Measurements from ENCODE around the gene YWHAH.

YWHAH gene

DNA sequence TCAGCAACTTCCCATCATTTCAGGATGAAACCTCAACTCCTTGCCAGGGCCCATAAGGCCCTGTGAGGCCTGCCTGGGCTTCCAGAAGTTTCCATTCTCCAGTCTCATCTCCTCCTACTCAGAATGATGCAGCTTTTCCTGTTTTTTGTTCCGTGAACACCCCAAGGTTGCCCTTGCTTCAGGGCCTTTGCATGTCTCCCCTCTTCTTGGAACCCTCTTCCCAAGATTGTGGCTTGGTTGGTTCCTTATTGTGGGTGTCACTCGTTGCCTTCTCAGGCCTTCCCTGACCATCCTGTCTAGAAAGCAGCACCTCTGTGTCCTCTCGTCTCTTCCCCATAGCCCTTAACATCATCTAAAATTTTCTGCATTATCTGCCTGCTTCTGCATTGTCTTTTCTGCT is 23.2 kb upstream of the YWHAH start:
- TF ChIP-seq, protein P1, sequence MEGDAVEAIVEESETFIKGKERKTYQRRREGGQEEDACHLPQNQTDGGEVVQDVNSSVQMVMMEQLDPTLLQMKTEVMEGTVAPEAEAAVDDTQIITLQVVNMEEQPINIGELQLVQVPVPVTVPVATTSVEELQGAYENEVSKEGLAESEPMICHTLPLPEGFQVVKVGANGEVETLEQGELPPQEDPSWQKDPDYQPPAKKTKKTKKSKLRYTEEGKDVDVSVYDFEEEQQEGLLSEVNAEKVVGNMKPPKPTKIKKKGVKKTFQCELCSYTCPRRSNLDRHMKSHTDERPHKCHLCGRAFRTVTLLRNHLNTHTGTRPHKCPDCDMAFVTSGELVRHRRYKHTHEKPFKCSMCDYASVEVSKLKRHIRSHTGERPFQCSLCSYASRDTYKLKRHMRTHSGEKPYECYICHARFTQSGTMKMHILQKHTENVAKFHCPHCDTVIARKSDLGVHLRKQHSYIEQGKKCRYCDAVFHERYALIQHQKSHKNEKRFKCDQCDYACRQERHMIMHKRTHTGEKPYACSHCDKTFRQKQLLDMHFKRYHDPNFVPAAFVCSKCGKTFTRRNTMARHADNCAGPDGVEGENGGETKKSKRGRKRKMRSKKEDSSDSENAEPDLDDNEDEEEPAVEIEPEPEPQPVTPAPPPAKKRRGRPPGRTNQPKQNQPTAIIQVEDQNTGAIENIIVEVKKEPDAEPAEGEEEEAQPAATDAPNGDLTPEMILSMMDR (IDR thresholded peaks at IDR 0.05; ENCODE audit: low read depth, low read length), result no peak
- H2AFZ ChIP-seq (ENCODE audit: low read depth, low read length), result no peak overlapping the region
- peaks cover 34% of the 10 kb centered on the region for H3K4me1 ChIP-seq (ENCODE audit: low read length)

DNA sequence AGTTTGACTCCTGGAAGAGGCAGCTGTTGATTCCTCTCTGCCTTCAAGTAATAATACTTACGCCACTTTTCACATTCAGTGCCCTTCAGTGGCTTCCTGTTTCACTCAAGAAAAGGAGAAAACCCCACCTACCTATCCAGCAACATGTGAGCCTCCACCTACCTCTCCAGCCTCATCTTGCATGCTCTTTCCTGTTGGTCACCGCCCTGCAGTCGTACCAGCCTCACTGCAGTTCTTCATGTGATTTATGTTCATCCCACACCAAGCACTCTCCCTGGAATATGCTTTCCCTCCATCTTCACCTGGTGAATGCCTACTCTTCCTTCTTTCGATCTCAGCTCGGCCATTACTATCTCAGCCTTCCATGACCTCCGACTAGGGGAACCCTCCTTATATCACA is 21.8 kb upstream of the YWHAH start:
- Histone ChIP-seq H3K4me3 (ENCODE audit: low read length) (no peak overlapping the region), H4K20me1 (ENCODE audit: insufficient read depth, low read length) (0 out of 2 replicates have a peak, but pooled peaks cover 3% of the 10 kb centered on the region), H3K36me3 (replicated peaks; ENCODE audit: low read depth, low read length) (no peaks in the 10 kb centered on the region), H3K27me3 (ENCODE audit: low read depth, low read length) (peaks cover 20% of the 10 kb centered on the region), H3K27ac (ENCODE audit: low read length) (no peak overlapping the region), H3K4me2 (ENCODE audit: low read length) (no peak overlapping the region), H3K4me1 (ENCODE audit: low read length) (peaks cover 23% of the 10 kb centered on the region), H3K9ac (ENCODE audit: low read length) (no peak overlapping the region), H2AFZ (ENCODE audit: low read depth, low read length) (no peak overlapping the region), H3K9me3 (ENCODE audit: insufficient read depth, low read length) (no peaks in the 10 kb centered on the region), H3K79me2 (ENCODE audit: low read length) (no peaks in the 10 kb centered on the region)
- TF ChIP-seq EZH2phosphoT487 (IDR thresholded peaks at IDR 0.05; ENCODE audit: low read depth), result no peak

More for the DNA sequence above, 23.2 kb upstream of the YWHAH start:
- Histone ChIP-seq H3K4me3 (ENCODE audit: low read length) (no peak overlapping the region), H3K27me3 (ENCODE audit: low read depth, low read length) (peaks cover 7% of the 10 kb centered on the region; the same call in 1 of the 2 replicates), H3K4me2 (ENCODE audit: low read length) (no peak overlapping the region), H4K20me1 (ENCODE audit: insufficient read depth, low read length) (peaks cover 8% of the 10 kb centered on the region; the same call in 1 of the 2 replicates), H3K27ac (ENCODE audit: low read length) (no peak overlapping the region), H3K9me3 (ENCODE audit: insufficient read depth, low read length) (no peaks in the 10 kb centered on the region), H3K9ac (ENCODE audit: low read length) (no peak overlapping the region), H3K79me2 (ENCODE audit: low read length) (no peaks in the 10 kb centered on the region), H3K36me3 (replicated peaks; ENCODE audit: low read depth, low read length) (no peaks in the 10 kb centered on the region)

DNA sequence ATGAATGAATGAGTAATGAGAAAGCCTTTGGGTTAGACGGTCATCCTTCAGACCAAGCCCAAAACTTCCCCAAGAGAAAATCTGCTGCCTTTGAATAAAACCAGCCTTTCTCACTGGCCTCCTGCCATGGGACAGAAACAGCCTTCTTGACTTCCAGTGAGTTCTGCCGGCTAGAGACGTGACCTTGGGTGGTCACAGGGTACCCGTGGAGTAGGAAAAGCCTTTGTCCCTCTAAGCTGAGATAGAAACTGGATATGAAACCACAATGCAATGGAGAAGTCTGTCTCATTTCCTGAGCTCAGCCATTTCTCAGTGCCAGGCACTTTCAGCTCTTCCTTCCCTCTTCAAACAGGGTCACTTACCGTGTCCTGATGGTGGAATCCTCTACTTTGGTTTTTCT is 21.2 kb upstream of the YWHAH start:
- TF ChIP-seq, protein P1 (IDR thresholded peaks at IDR 0.05; ENCODE audit: low read depth, low read length), result no peak
- TF ChIP-seq EZH2phosphoT487 (IDR thresholded peaks at IDR 0.05; ENCODE audit: low read depth), result no peak
- Histone ChIP-seq H4K20me1 (ENCODE audit: insufficient read depth, low read length) (no peaks in the 10 kb centered on the region), H3K9me3 (ENCODE audit: insufficient read depth, low read length) (no peaks in the 10 kb centered on the region), H2AFZ (ENCODE audit: low read depth, low read length) (no peak overlapping the region), H3K9ac (ENCODE audit: low read length) (no peak overlapping the region), H3K36me3 (replicated peaks; ENCODE audit: low read depth, low read length) (no peaks in the 10 kb centered on the region), H3K4me1 (ENCODE audit: low read length) (peaks cover 19% of the 10 kb centered on the region), H3K27ac (ENCODE audit: low read length) (no peak overlapping the region), H3K4me2 (ENCODE audit: low read length) (peak overlapping the region; percentile 27; the same call in 1 of the 2 replicates), H3K27me3 (ENCODE audit: low read depth, low read length) (peaks cover 26% of the 10 kb centered on the region), H3K79me2 (ENCODE audit: low read length) (no peaks in the 10 kb centered on the region), H3K4me3 (ENCODE audit: low read length) (no peak overlapping the region)

DNA sequence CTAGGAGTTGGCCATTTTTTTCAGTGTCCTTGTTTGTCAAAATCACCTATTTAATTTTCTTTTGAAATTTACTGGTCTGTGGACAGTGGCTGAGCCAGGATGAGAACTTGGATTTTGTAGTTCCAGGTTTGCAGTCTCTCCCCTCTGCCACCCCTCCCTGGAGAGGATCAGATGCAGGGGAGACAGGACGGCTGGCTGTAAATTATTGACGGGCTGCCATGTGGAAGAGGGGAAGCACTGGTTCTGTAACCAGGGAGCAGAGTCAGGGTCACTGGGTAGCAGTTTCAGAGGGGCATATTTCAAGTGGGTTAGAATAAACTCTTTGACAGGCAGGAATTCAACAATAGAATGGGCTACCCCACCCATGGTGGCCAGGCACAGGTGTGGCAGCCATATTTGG is 20.6 kb upstream of the YWHAH start:
- no peaks in the 10 kb centered on the region for H3K9me3 ChIP-seq (ENCODE audit: insufficient read depth, low read length)
- TF ChIP-seq EZH2phosphoT487 (IDR thresholded peaks at IDR 0.05; ENCODE audit: low read depth), result no peak
- TF ChIP-seq, protein P1 (IDR thresholded peaks at IDR 0.05; ENCODE audit: low read depth, low read length), result no peak

More for the DNA sequence above, 20.6 kb upstream of the YWHAH start:
- Histone ChIP-seq H3K79me2 (ENCODE audit: low read length) (no peaks in the 10 kb centered on the region), H3K4me2 (ENCODE audit: low read length) (peak overlapping the region; percentile 27; the same call in 1 of the 2 replicates), H3K27me3 (ENCODE audit: low read depth, low read length) (peaks cover 25% of the 10 kb centered on the region), H3K4me1 (ENCODE audit: low read length) (peaks cover 19% of the 10 kb centered on the region), H4K20me1 (ENCODE audit: insufficient read depth, low read length) (no peaks in the 10 kb centered on the region), H3K27ac (ENCODE audit: low read length) (no peak overlapping the region), H3K9ac (ENCODE audit: low read length) (no peak overlapping the region), H3K4me3 (ENCODE audit: low read length) (no peak overlapping the region), H3K36me3 (replicated peaks; ENCODE audit: low read depth, low read length) (no peaks in the 10 kb centered on the region), H2AFZ (ENCODE audit: low read depth, low read length) (no peak overlapping the region)
